Endothelial cell of umbilical vein (primary cell): ENCODE data around the gene PYHIN1. TPM values are rescaled to one million over a fixed set of nuclear protein-coding genes. Genes with fewer than 3 reads are reported as not detected.

ENCODE experiments used
- BruUV-seq: library from RNA; stranded (reverse); fragments of 400-500 nt; replicated peaks from 2 replicates; lab custom pipeline; 2021; lab: Mats Ljungman, UMichigan
- CTCF ChIA-PET: fragments of 300-600, 350-600 bp; sonication (Branson Sonifier 250); formaldehyde crosslinking; loops from one replicate; lab custom pipeline; 2021; ENCODE audit warnings: antibody characterized with exemption, inconsistent platforms; lab: Charles Lee
- POLR2A ChIA-PET: fragments of 300-600, 350-600 bp; sonication (Branson Sonifier 250); formaldehyde crosslinking; loops from one replicate; lab custom pipeline; 2021; ENCODE audit warnings: antibody characterized with exemption, inconsistent platforms; lab: Charles Lee
- DNase-seq: peaks from one replicate; pipeline ENCODE4 v3.0.0-alpha.2; 2011; ENCODE audit warnings: low read depth, low spot score
- FAIRE-seq: peaks from 2 replicates; lab custom pipeline; 2011; peaks lifted over from hg19 to GRCh38; lab: Jason Lieb, UNC
- H2AFZ ChIP-seq: 2 replicates; pipeline ENCODE4 v1.6.0; 2012; ENCODE audit warnings: low read depth, low read length, control low read depth, inconsistent platforms
- H3K27ac ChIP-seq: 2 replicates; pipeline ENCODE4 v1.5.1; 2011; ENCODE audit warnings: low read depth, mild to moderate bottlenecking, control low read depth, low read length, moderate library complexity; ENCODE audit not compliant: insufficient read depth
- H3K27me3 ChIP-seq, 2 experiments: 2 replicates each; pipeline versions ENCODE4 v1.6.0 to v1.6.1; 2011; ENCODE audit warnings: low read length in 2 of 2, mixed read lengths in 1 of 2; ENCODE audit not compliant: control insufficient read depth in 2 of 2, insufficient read depth in 2 of 2
- H3K36me3 ChIP-seq, 2 experiments: 2 replicates in 1 of 2; 3 replicates in 1 of 2; pipeline ENCODE4 v1.5.1; 2011; ENCODE audit warnings: low read length in 2 of 2, mild to moderate bottlenecking in 1 of 2, moderate library complexity in 1 of 2; ENCODE audit not compliant: control insufficient read depth in 2 of 2, insufficient read depth in 2 of 2; ENCODE audit errors: extremely low read depth in 1 of 2
- H3K4me1 ChIP-seq: 3 replicates; pipeline ENCODE4 v1.5.1; 2011; ENCODE audit warnings: mild to moderate bottlenecking, low read length; ENCODE audit not compliant: control insufficient read depth, insufficient read depth; ENCODE audit errors: extremely low read depth
- H3K4me2 ChIP-seq: 2 replicates; pipeline ENCODE4 v1.6.1; 2011; ENCODE audit warnings: low read length, control low read depth, mixed read lengths; ENCODE audit not compliant: insufficient read depth
- H3K4me3 ChIP-seq, 3 experiments: fragments of 200-600 bp in 1 of 3; sonication (generic), shearing (Covaris generic) in 1 of 3; replicated peaks in 1 of 3; 2 replicates each; pipeline ENCODE4 v1.5.1; 2011 to 2016; ENCODE audit warnings: control low read depth in 3 of 3, low read length in 3 of 3, mild to moderate bottlenecking in 2 of 3, inconsistent platforms in 1 of 3, low read depth in 1 of 3, moderate library complexity in 1 of 3; ENCODE audit not compliant: insufficient read depth in 1 of 3
- H3K79me2 ChIP-seq: 2 replicates; pipeline ENCODE4 v1.6.0; 2012; ENCODE audit warnings: low read length, inconsistent platforms; ENCODE audit not compliant: control insufficient read depth, insufficient read depth
- H3K9ac ChIP-seq: replicated peaks from 2 replicates; pipeline ENCODE3; 2011; ENCODE audit warnings: low read length, control low read depth; ENCODE audit not compliant: insufficient read depth; ENCODE audit errors: extremely low read depth
- H3K9me1 ChIP-seq: replicated peaks from 3 replicates; pipeline ENCODE4 v1.6.0; 2011; ENCODE audit warnings: mild to moderate bottlenecking, low read length; ENCODE audit not compliant: control insufficient read depth, insufficient read depth; ENCODE audit errors: extremely low read depth
- H3K9me3 ChIP-seq: replicated peaks from 2 replicates; pipeline ENCODE4 v1.5.1; 2012; ENCODE audit warnings: low read length, inconsistent platforms; ENCODE audit not compliant: control insufficient read depth, insufficient read depth
- H4K20me1 ChIP-seq: replicated peaks from 2 replicates; pipeline ENCODE3; 2011; ENCODE audit warnings: mild to moderate bottlenecking, low read length; ENCODE audit not compliant: control insufficient read depth, insufficient read depth; ENCODE audit errors: extremely low read depth
- CTCF ChIP-seq, 2 donors: IDR thresholded peaks; 1 replicate in 1 of 2; 2 replicates in 1 of 2; pipeline ENCODE4 v1.5.1; 2011; ENCODE audit warnings: low read length in 2 of 2, mild to moderate bottlenecking in 2 of 2, moderate library complexity in 2 of 2, control low read depth in 1 of 2, inconsistent platforms in 1 of 2, low read depth in 1 of 2; ENCODE audit not compliant: insufficient read depth in 1 of 2; ENCODE audit errors: extremely low read depth in 1 of 2
- EZH2 ChIP-seq: IDR thresholded peaks from 2 replicates; pipeline ENCODE4 v1.6.1; 2012; ENCODE audit warnings: borderline replicate concordance, low read depth, mild to moderate bottlenecking, moderate library complexity, low read length, inconsistent platforms; ENCODE audit not compliant: severe bottlenecking
- FOS ChIP-seq: IDR thresholded peaks from 2 replicates; pipeline ENCODE4 v1.6.1; 2011; ENCODE audit warnings: mild to moderate bottlenecking, low read length, moderate library complexity, borderline replicate concordance; ENCODE audit not compliant: insufficient read depth
- GATA2 ChIP-seq: IDR thresholded peaks from 2 replicates; pipeline ENCODE4 v1.7.0; 2011; ENCODE audit warnings: low read depth, mild to moderate bottlenecking, moderate library complexity, mixed read lengths, low read length; ENCODE audit not compliant: insufficient read length, insufficient read depth
- JUN ChIP-seq: IDR thresholded peaks from 2 replicates; pipeline ENCODE4 v1.6.1; 2011; ENCODE audit warnings: borderline replicate concordance, low read depth; ENCODE audit not compliant: insufficient read length, insufficient read depth
- MYC ChIP-seq: IDR thresholded peaks from one replicate; pipeline ENCODE4 v1.6.1; 2011; ENCODE audit warnings: mild to moderate bottlenecking, low read depth, low read length
- POLR2A ChIP-seq: IDR thresholded peaks from 2 replicates; pipeline ENCODE4 v1.6.1; 2012; ENCODE audit warnings: low read depth, mild to moderate bottlenecking, control low read depth, low read length
- POLR2AphosphoS5 ChIP-seq: IDR thresholded peaks from 2 replicates; pipeline ENCODE4 v1.6.1; 2012; ENCODE audit warnings: low read depth, mild to moderate bottlenecking, control low read depth, low read length, moderate library complexity; ENCODE audit not compliant: insufficient read depth
- dilution Hi-C: fragments of 300-500 bp; cut with MboI; formaldehyde crosslinking; loops from one replicate; pipeline ENCODE4 v1.15.0; 2019; ENCODE audit warnings: low sequenced_read_pairs; ENCODE audit not compliant: extremely low pct_ligation_motif_present
- intact Hi-C: fragments of 100-400 bp; cut with micrococcal nuclease; formaldehyde crosslinking; loops from one replicate; pipeline ENCODE4 v1.10.0; 2022
- polyA plus RNA-seq, 4 experiments: library from polyadenylated mRNA; depleted of rRNA in 3 of 4; stranded (reverse) in 3 of 4; unstranded in 1 of 4; fragments of >200 nt; gene quantifications; 2 replicates each; pipeline versions ENCODE4 v1.2.1 to v1.2.3, GENCODE V29; 2011 to 2012; ENCODE audit warnings: missing spikeins in 1 of 4
- total RNA-seq: library from RNA; stranded (reverse); gene quantifications from 2 replicates; pipeline ENCODE4 v1.2.3, GENCODE V29; 2021
- TF ChIP-seq, protein P1 (sequence below): IDR thresholded peaks from 2 replicates; pipeline ENCODE4 v1.6.1; 2011; ENCODE audit not compliant: insufficient read depth, insufficient read length

The PYHIN1 gene
- total and polyA plus RNA-seq, 2 donors (not counting 3 experiments of a cell fraction or from before 2014, with no cell fraction given), result not detected

DNA sequence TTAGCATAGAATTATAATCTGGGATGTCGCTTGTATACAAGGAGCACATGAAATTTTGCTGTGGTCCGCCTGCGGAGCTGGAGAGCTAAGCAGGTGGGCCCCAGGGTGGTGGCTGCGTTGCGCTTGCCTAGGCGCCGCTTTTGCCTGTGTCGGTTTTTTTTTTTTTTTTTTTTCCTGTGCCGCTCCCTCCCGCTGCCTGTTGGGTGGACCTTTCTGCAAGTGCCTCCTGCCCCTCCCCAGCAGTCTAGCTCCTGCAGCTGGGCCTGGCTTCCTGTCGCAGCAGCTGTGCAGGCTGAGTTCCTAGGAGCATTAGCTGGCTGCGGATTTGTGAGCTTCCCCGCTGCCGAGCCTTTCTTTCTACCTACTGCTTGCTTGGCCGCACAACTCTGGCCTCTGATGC, 20.6 kb downstream of the PYHIN1 start:
- BruUV-seq, result no TSS peak
- intact Hi-C loops (no loop called here), dilution Hi-C loops (no loop called here)
- Histone ChIP-seq H3K4me2 (no peak overlapping the region), H3K4me3 (no peak overlapping the region), H3K27me3 (no peaks in the 10 kb centered on the region), H3K79me2 (no peaks in the 10 kb centered on the region), H3K4me1 (no peaks in the 10 kb centered on the region), H3K9me3 (no peaks in the 10 kb centered on the region), H4K20me1 (no peaks in the 10 kb centered on the region), H3K27ac (no peak overlapping the region), H2AFZ (no peak overlapping the region), H3K9ac (no peak overlapping the region), H3K36me3 (no peaks in the 10 kb centered on the region), H3K9me1 (no peaks in the 10 kb centered on the region)
- FAIRE-seq, result no peak
- POLR2A ChIA-PET, result no interaction called here
- CTCF ChIA-PET, result no interaction called here
- DNase-seq, result no peak
- TF ChIP-seq POLR2A (no peak), POLR2AphosphoS5 (no peak), MYC (no peak), FOS (no peak), CTCF (IDR thresholded peaks at IDR 0.05; ENCODE audit: extremely low read depth in 1 of 2, insufficient read depth in 1 of 2, low read depth in 1 of 2, low read length in 2 of 2) (no peak), GATA2 (no peak), EZH2 (no peak), JUN (no peak)
- TF ChIP-seq, protein P1, sequence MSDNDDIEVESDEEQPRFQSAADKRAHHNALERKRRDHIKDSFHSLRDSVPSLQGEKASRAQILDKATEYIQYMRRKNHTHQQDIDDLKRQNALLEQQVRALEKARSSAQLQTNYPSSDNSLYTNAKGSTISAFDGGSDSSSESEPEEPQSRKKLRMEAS, result no peak
